ENCODE data around the gene IGF2BP2.

Gene IGF2BP2

GRCh38 chr3:185862920-185863319 lies 38.1 kb upstream of the IGF2BP2 start:
- TF ChIP-seq RARB (CRISPR knock-in tag; IDR thresholded peaks at IDR 0.05): no peak
- TF ChIP-seq ZFP30 (CRISPR knock-in tag; IDR thresholded peaks at IDR 0.05): no peak
- no peak for TF ChIP-seq CSDC2 (CRISPR knock-in tag; IDR thresholded peaks at IDR 0.05)
- no peak for TF ChIP-seq SNAI2 (CRISPR knock-in tag; IDR thresholded peaks at IDR 0.05)
- no peak for TF ChIP-seq ARNTL (CRISPR knock-in tag; IDR thresholded peaks at IDR 0.05; ENCODE audit: borderline replicate concordance, low read depth)
- TF ChIP-seq ZFP3 (CRISPR knock-in tag; IDR thresholded peaks at IDR 0.05): no peak
- TF ChIP-seq ISL1 (CRISPR knock-in tag; IDR thresholded peaks at IDR 0.05): no peak
- no peak for TF ChIP-seq TSHZ2 (CRISPR knock-in tag; IDR thresholded peaks at IDR 0.05)
- no peak for TF ChIP-seq PATZ1 (CRISPR knock-in tag; IDR thresholded peaks at IDR 0.05; ENCODE audit: borderline replicate concordance)
- no peak for TF ChIP-seq BACH2 (CRISPR knock-in tag; IDR thresholded peaks at IDR 0.05; ENCODE audit: borderline replicate concordance)
- no peak for TF ChIP-seq OSR1 (CRISPR knock-in tag; IDR thresholded peaks at IDR 0.05)
- ATAC-seq: no peak

GRCh38 chr3:185859294-185859972 lies 34.6 kb upstream of the IGF2BP2 start:
- TF ChIP-seq ZNF70 (CRISPR knock-in tag; IDR thresholded peaks at IDR 0.05) (peak; percentile 15; the same call in 1 of the 2 replicates), PATZ1 (CRISPR knock-in tag; IDR thresholded peaks at IDR 0.05; ENCODE audit: borderline replicate concordance) (no peak)
- ATAC-seq: no peak

GRCh38 chr3:185858502-185859225 lies 33.8 kb upstream of the IGF2BP2 start:
- ATAC-seq: no peak
- no peak for TF ChIP-seq ZFP3 (CRISPR knock-in tag; IDR thresholded peaks at IDR 0.05)

- no peak for ATAC-seq
Measured at GRCh38 chr3:185857208-185857607, 32.4 kb upstream of the IGF2BP2 start.

GRCh38 chr3:185856652-185857051 lies 31.8 kb upstream of the IGF2BP2 start:
- TF ChIP-seq ZC3H10 (CRISPR knock-in tag; IDR thresholded peaks at IDR 0.05) (no peak), ISL1 (CRISPR knock-in tag; IDR thresholded peaks at IDR 0.05) (no peak), ZFP3 (CRISPR knock-in tag; IDR thresholded peaks at IDR 0.05) (no peak), ZNF70 (CRISPR knock-in tag; IDR thresholded peaks at IDR 0.05) (no peak), GLIS3 (CRISPR knock-in tag; IDR thresholded peaks at IDR 0.05) (no peak), CREB5 (CRISPR knock-in tag; IDR thresholded peaks at IDR 0.05; ENCODE audit: low read depth) (no peak), ARNTL (CRISPR knock-in tag; IDR thresholded peaks at IDR 0.05; ENCODE audit: borderline replicate concordance, low read depth) (no peak), POU6F1 (CRISPR knock-in tag; IDR thresholded peaks at IDR 0.05; ENCODE audit: borderline replicate concordance, low read depth) (no peak), RARB (CRISPR knock-in tag; IDR thresholded peaks at IDR 0.05) (no peak), ZNF565 (CRISPR knock-in tag; conservative IDR thresholded peaks at IDR 0.05; ENCODE audit: low read depth) (no peak), SNAI2 (CRISPR knock-in tag; IDR thresholded peaks at IDR 0.05) (no peak), ZNF8 (CRISPR knock-in tag; IDR thresholded peaks at IDR 0.05) (no peak), CSRNP3 (CRISPR knock-in tag; IDR thresholded peaks at IDR 0.05) (no peak), PATZ1 (CRISPR knock-in tag; IDR thresholded peaks at IDR 0.05; ENCODE audit: borderline replicate concordance) (no peak), BACH2 (CRISPR knock-in tag; IDR thresholded peaks at IDR 0.05; ENCODE audit: borderline replicate concordance) (no peak)
- ATAC-seq: no peak

More at GRCh38 chr3:185857208-185857607, 32.4 kb upstream of the IGF2BP2 start:
- TF ChIP-seq TCF4 (CRISPR knock-in tag; IDR thresholded peaks at IDR 0.05; ENCODE audit: borderline replicate concordance): no peak

Data from SK-N-SH treated with all-trans-retinoic acid at 6 μM for 48 hours (cell line).